ENCODE measurements around the gene TNFRSF18.

Gene TNFRSF18

DNA sequence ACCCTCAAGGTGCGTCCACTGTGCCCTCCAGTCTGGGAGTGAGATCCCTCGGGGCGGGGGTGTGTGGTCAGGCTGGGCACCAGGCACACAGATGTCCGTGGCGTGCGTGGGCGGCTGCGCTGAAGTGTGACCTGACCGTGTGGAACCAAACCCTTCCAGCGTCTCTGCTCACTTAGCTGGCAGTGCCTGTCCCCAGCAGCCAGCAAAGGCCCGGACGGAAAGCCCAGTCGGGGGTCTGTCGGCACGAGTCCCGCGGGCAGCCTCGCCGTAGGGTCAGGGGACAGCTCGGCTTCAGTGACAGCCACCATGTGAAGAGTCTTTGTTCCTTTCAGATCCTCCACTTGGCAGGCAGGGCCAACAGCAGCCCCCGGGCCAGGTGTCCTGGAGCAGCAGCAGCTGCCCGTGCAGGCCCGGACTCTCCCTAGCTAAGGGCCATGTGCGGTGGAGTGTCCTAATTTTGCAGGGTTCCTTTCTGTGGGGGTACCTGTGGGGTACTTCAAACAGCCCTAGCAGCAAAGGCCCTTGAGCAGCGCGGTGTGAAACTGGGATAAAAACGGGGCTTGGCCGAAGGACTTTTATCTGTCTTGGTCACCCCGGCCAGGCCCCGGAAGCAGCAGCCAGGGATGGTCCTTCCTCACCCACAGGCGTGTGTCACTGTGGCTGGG lies 21.2 kb downstream of the TNFRSF18 start:
- no peaks in the 10 kb centered on the region for H3K79me2 ChIP-seq (ENCODE audit: control insufficient read depth, low read length)
- no peaks in the 10 kb centered on the region for H4K20me1 ChIP-seq (ENCODE audit: control insufficient read depth, insufficient read depth, low read depth, low read length)
- H3K9me2 ChIP-seq (replicated peaks; ENCODE audit: control insufficient read depth, low read length) = no peaks in the 10 kb centered on the region
- TF ChIP-seq, protein P1, sequence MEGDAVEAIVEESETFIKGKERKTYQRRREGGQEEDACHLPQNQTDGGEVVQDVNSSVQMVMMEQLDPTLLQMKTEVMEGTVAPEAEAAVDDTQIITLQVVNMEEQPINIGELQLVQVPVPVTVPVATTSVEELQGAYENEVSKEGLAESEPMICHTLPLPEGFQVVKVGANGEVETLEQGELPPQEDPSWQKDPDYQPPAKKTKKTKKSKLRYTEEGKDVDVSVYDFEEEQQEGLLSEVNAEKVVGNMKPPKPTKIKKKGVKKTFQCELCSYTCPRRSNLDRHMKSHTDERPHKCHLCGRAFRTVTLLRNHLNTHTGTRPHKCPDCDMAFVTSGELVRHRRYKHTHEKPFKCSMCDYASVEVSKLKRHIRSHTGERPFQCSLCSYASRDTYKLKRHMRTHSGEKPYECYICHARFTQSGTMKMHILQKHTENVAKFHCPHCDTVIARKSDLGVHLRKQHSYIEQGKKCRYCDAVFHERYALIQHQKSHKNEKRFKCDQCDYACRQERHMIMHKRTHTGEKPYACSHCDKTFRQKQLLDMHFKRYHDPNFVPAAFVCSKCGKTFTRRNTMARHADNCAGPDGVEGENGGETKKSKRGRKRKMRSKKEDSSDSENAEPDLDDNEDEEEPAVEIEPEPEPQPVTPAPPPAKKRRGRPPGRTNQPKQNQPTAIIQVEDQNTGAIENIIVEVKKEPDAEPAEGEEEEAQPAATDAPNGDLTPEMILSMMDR (IDR thresholded peaks at IDR 0.05; ENCODE audit: low read depth, low read length, poor library complexity, severe bottlenecking) = no peak
- no peak for TF ChIP-seq EZH2phosphoT487 (IDR thresholded peaks at IDR 0.05; ENCODE audit: borderline replicate concordance, low read length)
- no peak overlapping the region for H3K27ac ChIP-seq (ENCODE audit: low read depth, low read length)
- H3K4me1 ChIP-seq (ENCODE audit: control insufficient read depth, low read length) = no peaks in the 10 kb centered on the region
- H3F3A ChIP-seq (ENCODE audit: control insufficient read depth, insufficient read depth) = no peaks in the 10 kb centered on the region
- no peak overlapping the region for H3K4me3 ChIP-seq (ENCODE audit: low read length)
- no peak overlapping the region for H3K4me2 ChIP-seq (ENCODE audit: low read length)
- H3K27me3 ChIP-seq (ENCODE audit: control insufficient read depth, low read length) = peaks cover 6% of the 10 kb centered on the region
- H3K36me3 ChIP-seq (ENCODE audit: control insufficient read depth, low read length) = no peaks in the 10 kb centered on the region
- H3K9me3 ChIP-seq (ENCODE audit: control insufficient read depth, insufficient read depth, low read length) = no peaks in the 10 kb centered on the region

DNA sequence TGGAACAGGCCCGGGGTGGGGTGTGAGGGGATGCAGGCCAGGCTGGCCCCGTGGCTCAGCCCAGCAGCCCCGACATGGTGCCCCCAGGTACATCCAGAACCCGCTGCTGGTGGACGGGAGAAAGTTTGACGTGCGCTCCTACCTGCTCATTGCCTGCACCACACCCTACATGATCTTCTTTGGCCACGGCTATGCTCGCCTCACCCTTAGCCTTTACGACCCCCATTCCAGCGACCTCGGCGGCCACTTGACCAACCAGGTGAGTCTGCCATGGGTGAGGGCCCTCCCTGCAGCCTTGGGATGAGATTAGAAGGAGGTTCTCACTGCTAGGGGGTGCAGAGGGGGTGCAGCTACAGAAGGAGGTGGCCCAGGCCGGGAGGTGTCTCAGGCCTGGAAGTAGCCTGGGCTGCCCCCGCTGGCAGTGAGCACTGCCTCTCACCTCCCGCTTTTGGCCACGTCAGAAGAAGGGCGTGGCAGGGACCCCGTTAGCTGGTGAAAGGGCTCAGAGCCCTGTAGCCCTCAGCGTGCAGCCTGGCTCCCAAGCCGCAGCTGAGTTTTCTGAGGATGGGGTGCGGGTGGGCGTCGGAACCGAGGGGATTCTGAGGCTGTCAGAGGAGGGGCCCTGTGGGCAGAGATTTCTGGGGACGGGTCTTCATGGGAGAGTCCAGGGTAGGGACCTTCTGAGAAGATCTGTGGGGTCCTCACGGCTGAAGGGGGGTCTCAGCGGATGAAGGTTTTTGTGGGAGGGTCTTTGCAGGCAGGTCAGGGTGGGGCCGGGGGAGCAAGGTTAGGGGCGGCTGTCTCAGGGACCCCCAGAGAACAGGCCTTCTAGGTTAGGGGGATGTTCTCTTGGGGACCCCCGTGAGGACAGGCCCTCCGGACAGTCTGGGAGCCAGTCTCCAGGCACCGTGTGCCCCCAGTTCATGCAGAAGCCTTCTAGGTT lies 22.3 kb downstream of the TNFRSF18 start:
- H3K36me3 ChIP-seq (ENCODE audit: control insufficient read depth, low read length) = no peaks in the 10 kb centered on the region
- H3F3A ChIP-seq (ENCODE audit: control insufficient read depth, insufficient read depth) = no peaks in the 10 kb centered on the region
- H3K9me3 ChIP-seq (ENCODE audit: control insufficient read depth, insufficient read depth, low read length) = no peaks in the 10 kb centered on the region
- no peak overlapping the region for H3K27ac ChIP-seq (ENCODE audit: low read depth, low read length)
- no peaks in the 10 kb centered on the region for H3K9me2 ChIP-seq (replicated peaks; ENCODE audit: control insufficient read depth, low read length)
- H3K4me2 ChIP-seq (ENCODE audit: low read length) = no peak overlapping the region
- peaks cover 4% of the 10 kb centered on the region; the same call in 1 of the 2 replicates for H3K4me1 ChIP-seq (ENCODE audit: control insufficient read depth, low read length)
- no peaks in the 10 kb centered on the region for H3K79me2 ChIP-seq (ENCODE audit: control insufficient read depth, low read length)
- TF ChIP-seq, protein P1 (IDR thresholded peaks at IDR 0.05; ENCODE audit: low read depth, low read length, poor library complexity, severe bottlenecking) = no peak
- no peak for TF ChIP-seq EZH2phosphoT487 (IDR thresholded peaks at IDR 0.05; ENCODE audit: borderline replicate concordance, low read length)
- no peaks in the 10 kb centered on the region for H4K20me1 ChIP-seq (ENCODE audit: control insufficient read depth, insufficient read depth, low read depth, low read length)
- no peak overlapping the region for H3K4me3 ChIP-seq (ENCODE audit: low read length)
- H3K27me3 ChIP-seq (ENCODE audit: control insufficient read depth, low read length) = peaks cover 10% of the 10 kb centered on the region

DNA sequence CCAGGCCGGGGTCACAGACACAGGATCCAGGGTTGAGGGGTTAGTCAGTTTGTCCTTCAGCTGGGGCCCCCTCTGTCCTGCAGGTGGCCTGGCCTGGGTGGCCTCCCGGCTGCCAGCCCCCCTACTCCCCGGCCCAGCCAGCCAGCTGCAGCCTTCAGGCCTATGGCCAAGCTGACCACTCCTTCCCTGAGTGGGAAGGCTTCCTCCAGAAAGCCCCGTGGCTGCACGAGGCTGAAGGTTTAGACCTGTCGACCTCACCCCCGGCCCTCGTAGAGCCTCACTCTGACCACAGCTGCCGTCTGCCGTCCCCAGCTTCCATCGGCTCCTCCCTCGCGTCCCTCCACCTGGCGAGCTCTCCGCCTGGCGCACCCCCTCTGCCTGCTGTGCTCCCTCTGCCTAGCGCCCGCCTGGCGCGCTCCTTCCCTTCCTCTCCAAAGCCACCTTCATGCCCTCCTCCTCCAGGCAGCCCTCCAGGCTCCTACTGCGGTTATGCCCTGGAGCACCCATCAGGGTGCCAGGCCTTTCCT lies 23.1 kb downstream of the TNFRSF18 start:
- peaks cover 4% of the 10 kb centered on the region; the same call in 1 of the 2 replicates for H3K4me1 ChIP-seq (ENCODE audit: control insufficient read depth, low read length)
- TF ChIP-seq, protein P1 (IDR thresholded peaks at IDR 0.05; ENCODE audit: low read depth, low read length, poor library complexity, severe bottlenecking) = no peak

More for the DNA sequence above, 23.1 kb downstream of the TNFRSF18 start:
- no peak overlapping the region for H3K4me3 ChIP-seq (ENCODE audit: low read length)
- H3K4me2 ChIP-seq (ENCODE audit: low read length) = no peak overlapping the region
- H3K27me3 ChIP-seq (ENCODE audit: control insufficient read depth, low read length) = peaks cover 8% of the 10 kb centered on the region
- H3F3A ChIP-seq (ENCODE audit: control insufficient read depth, insufficient read depth) = no peaks in the 10 kb centered on the region
- no peaks in the 10 kb centered on the region for H4K20me1 ChIP-seq (ENCODE audit: control insufficient read depth, insufficient read depth, low read depth, low read length)
- H3K9me2 ChIP-seq (replicated peaks; ENCODE audit: control insufficient read depth, low read length) = no peaks in the 10 kb centered on the region
- H3K79me2 ChIP-seq (ENCODE audit: control insufficient read depth, low read length) = no peaks in the 10 kb centered on the region
- H3K36me3 ChIP-seq (ENCODE audit: control insufficient read depth, low read length) = no peaks in the 10 kb centered on the region
- no peak overlapping the region for H3K27ac ChIP-seq (ENCODE audit: low read depth, low read length)
- H3K9me3 ChIP-seq (ENCODE audit: control insufficient read depth, insufficient read depth, low read length) = no peaks in the 10 kb centered on the region

Measured in DOHH2 (cell line).